GM19395 (cell line): ENCODE data around the gene CALHM2.
"Not testable (repeated sequence)": the region's sequence is repeated elsewhere in the genome, so short reads cannot be mapped to it uniquely, and the experiment has no call there.

Experiments
- ATAC-seq: cut with Tn5 transposase; IDR thresholded peaks from one replicate; pipeline ENCODE4 v1.9.1; 2021; ENCODE audit warnings: mild to moderate bottlenecking, moderate library complexity; ENCODE audit not compliant: unreplicated experiment

CALHM2 gene

GRCh38 chr10:103451831-103452505 lies at the start of gene CALHM2:
Gene CALHM2, minus strand, starts transcription at chr10:103452370. Its CDS starts 2,429 bp downstream, at chr10:103449941.
- ATAC-seq, result peak; percentile 82

- no peak for ATAC-seq
Measured at GRCh38 chr10:103501186-103501585, 49.0 kb upstream of the CALHM2 start.

GRCh38 chr10:103500481-103500880 lies 48.3 kb upstream of the CALHM2 start:
- no peak for ATAC-seq

GRCh38 chr10:103499881-103500280 lies 47.7 kb upstream of the CALHM2 start:
- ATAC-seq, result no peak

- ATAC-seq, result no peak
Measured at GRCh38 chr10:103498936-103499638, 46.9 kb upstream of the CALHM2 start.

GRCh38 chr10:103497161-103497915 lies 45.2 kb upstream of the CALHM2 start:
- no peak for ATAC-seq

- ATAC-seq, result no peak
Measured at GRCh38 chr10:103495321-103495720, 43.2 kb upstream of the CALHM2 start.

GRCh38 chr10:103493916-103494877 lies 42.0 kb upstream of the CALHM2 start:
- no peak for ATAC-seq

- ATAC-seq, result no peak
Measured at GRCh38 chr10:103493362-103493915, 41.3 kb upstream of the CALHM2 start, which contains the start of gene NEURL1. Gene NEURL1, plus strand, starts transcription at chr10:103493705. Its CDS starts 683 bp downstream, at chr10:103494388.

GRCh38 chr10:103492655-103493261 lies 40.6 kb upstream of the CALHM2 start:
- no peak for ATAC-seq

- ATAC-seq, result no peak
Measured at GRCh38 chr10:103491729-103492364, 39.7 kb upstream of the CALHM2 start.

- peak; percentile 10 for ATAC-seq
Measured at GRCh38 chr10:103490986-103491314, 38.8 kb upstream of the CALHM2 start.

GRCh38 chr10:103487410-103487708 lies 35.2 kb upstream of the CALHM2 start:
- no peak for ATAC-seq

GRCh38 chr10:103486635-103487409 lies 34.7 kb upstream of the CALHM2 start:
- ATAC-seq, result not testable (repeated sequence)

- ATAC-seq, result no peak
Measured at GRCh38 chr10:103481974-103482531, 29.9 kb upstream of the CALHM2 start.

GRCh38 chr10:103480521-103480920 lies 28.4 kb upstream of the CALHM2 start:
- no peak for ATAC-seq

- ATAC-seq, result no peak
Measured at GRCh38 chr10:103479135-103479534, 27.0 kb upstream of the CALHM2 start, which contains the start of gene CALHM3. Gene CALHM3, minus strand, starts transcription at chr10:103479240. Its CDS starts 208 bp downstream, at chr10:103479032.

GRCh38 chr10:103478671-103479070 lies 26.5 kb upstream of the CALHM2 start:
- no peak for ATAC-seq
